H1 (cell line): ENCODE measurements around the gene TM4SF18. TPM values are rescaled to one million over a fixed set of nuclear protein-coding genes. Genes with fewer than 3 reads are reported as not detected.

Experiments
- CTCF ChIA-PET: fragments of 300-600 bp; sonication (Branson Sonifier 250); formaldehyde crosslinking; loops from one replicate; lab custom pipeline; 2021; ENCODE audit not compliant: partially characterized antibody; lab: Charles Lee
- POLR2A ChIA-PET: fragments of 300-600 bp; sonication (Branson Sonifier 250); formaldehyde crosslinking; loops from one replicate; lab custom pipeline; 2021; ENCODE audit warnings: inconsistent platforms; ENCODE audit not compliant: partially characterized antibody; lab: Charles Lee
- DNase-seq, 2 experiments: peaks; one replicate each; pipeline versions ENCODE4 v3.0.0 to v3.0.0-alpha.2; 2010 to 2022; ENCODE audit warnings: low spot score in 2 of 2, low read depth in 1 of 2, mixed read lengths in 1 of 2
- FAIRE-seq: peaks from 2 replicates; lab custom pipeline; 2011; peaks lifted over from hg19 to GRCh38; lab: Jason Lieb, UNC
- H2AFZ ChIP-seq: 2 replicates; pipeline ENCODE4 v1.8.1; 2012; ENCODE audit warnings: low read length, inconsistent platforms
- H2AK5ac ChIP-seq: 2 replicates; pipeline ENCODE4 v1.6.1; 2013; ENCODE audit warnings: low read depth, low read length
- H2BK120ac ChIP-seq: replicated peaks from 2 replicates; pipeline ENCODE3; 2013; ENCODE audit warnings: low read depth, low read length, inconsistent platforms
- H2BK12ac ChIP-seq: 2 replicates; pipeline ENCODE4 v1.6.1; 2013; ENCODE audit warnings: low read depth, low read length
- H2BK15ac ChIP-seq: 2 replicates; pipeline ENCODE4 v1.6.1; 2013; ENCODE audit warnings: low read length
- H2BK20ac ChIP-seq: 2 replicates; pipeline ENCODE4 v1.6.1; 2013; ENCODE audit warnings: low read length
- H2BK5ac ChIP-seq: 2 replicates; pipeline ENCODE4 v1.6.1; 2013; ENCODE audit warnings: low read depth, low read length
- H3K14ac ChIP-seq: 2 replicates; pipeline ENCODE4 v1.6.1; 2013; ENCODE audit warnings: inconsistent platforms; ENCODE audit not compliant: insufficient read length
- H3K18ac ChIP-seq: 2 replicates; pipeline ENCODE4 v1.6.1; 2013; ENCODE audit warnings: low read length; ENCODE audit errors: extremely low read depth
- H3K23ac ChIP-seq: 2 replicates; pipeline ENCODE4 v1.6.1; 2013; ENCODE audit warnings: inconsistent platforms; ENCODE audit not compliant: insufficient read length
- H3K23me2 ChIP-seq: 2 replicates; pipeline ENCODE4 v1.6.1; 2013; ENCODE audit warnings: low read depth, low read length
- H3K27ac ChIP-seq: 2 replicates; pipeline ENCODE4 v1.6.1; 2011; ENCODE audit warnings: low read depth, low read length, inconsistent platforms
- H3K27me3 ChIP-seq, 4 experiments: replicated peaks in 1 of 4; 1 replicate in 1 of 4; 2 replicates in 3 of 4; pipeline versions ENCODE4 v1.6.1 to v1.8.1; 2011 to 2013; ENCODE audit warnings: low read length in 3 of 4, mild to moderate bottlenecking in 3 of 4, inconsistent platforms in 2 of 4, mixed read lengths in 2 of 4, moderate library complexity in 1 of 4; ENCODE audit not compliant: control insufficient read depth in 3 of 4, insufficient read depth in 3 of 4; ENCODE audit errors: extremely low read depth in 1 of 4
- H3K36me3 ChIP-seq, 4 experiments: 2 replicates each; pipeline versions ENCODE4 v1.6.1 to v1.8.1; 2011 to 2013; ENCODE audit warnings: mild to moderate bottlenecking in 4 of 4, low read length in 3 of 4, moderate library complexity in 2 of 4, control low read depth in 1 of 4, inconsistent platforms in 1 of 4; ENCODE audit not compliant: insufficient read depth in 4 of 4, control insufficient read depth in 2 of 4
- H3K4ac ChIP-seq: replicated peaks from 2 replicates; pipeline ENCODE3; 2013; ENCODE audit warnings: low read length, low read depth, mixed read lengths, inconsistent platforms; ENCODE audit not compliant: insufficient read length
- H3K4me1 ChIP-seq, 4 experiments: replicated peaks in 1 of 4; 1 replicate in 1 of 4; 2 replicates in 3 of 4; pipeline versions ENCODE4 v1.6.1 to v1.8.1; 2011 to 2013; ENCODE audit warnings: low read length in 3 of 4, inconsistent platforms in 2 of 4, mixed read lengths in 1 of 4; ENCODE audit not compliant: insufficient read depth in 4 of 4, control insufficient read depth in 3 of 4
- H3K4me2 ChIP-seq, 2 experiments: 2 replicates each; pipeline versions ENCODE4 v1.6.1 to v1.8.1; 2011 to 2013; ENCODE audit warnings: low read depth in 2 of 2, low read length in 2 of 2, control low read depth in 1 of 2, inconsistent platforms in 1 of 2, mild to moderate bottlenecking in 1 of 2; ENCODE audit not compliant: insufficient read depth in 1 of 2
- H3K4me3 ChIP-seq, 4 experiments: fragments of 200-600, 300-600 bp in 1 of 4; sonication (generic), shearing (Covaris generic), sonication (Bioruptor Twin) in 1 of 4; 2 replicates each; pipeline versions ENCODE4 v1.5.1 to v1.8.1; 2011 to 2016; ENCODE audit warnings: low read length in 4 of 4, low read depth in 3 of 4, control low read depth in 2 of 4, inconsistent platforms in 2 of 4, mild to moderate bottlenecking in 2 of 4, mixed read lengths in 1 of 4, moderate library complexity in 1 of 4; ENCODE audit not compliant: insufficient read depth in 2 of 4; ENCODE audit errors: extremely low read depth in 1 of 4
- H3K56ac ChIP-seq: replicated peaks from 2 replicates; pipeline ENCODE3; 2013; ENCODE audit warnings: low read depth, mild to moderate bottlenecking, mixed read lengths, low read length, inconsistent platforms; ENCODE audit not compliant: insufficient read length
- H3K79me1 ChIP-seq: 2 replicates; pipeline ENCODE4 v1.6.1; 2013; ENCODE audit warnings: low read depth, low read length, control low read depth
- H3K79me2 ChIP-seq, 2 experiments: 2 replicates each; pipeline versions ENCODE4 v1.6.1 to v1.8.1; 2012 to 2013; ENCODE audit warnings: low read length in 2 of 2, mild to moderate bottlenecking in 2 of 2, inconsistent platforms in 1 of 2; ENCODE audit not compliant: insufficient read depth in 2 of 2, control insufficient read depth in 1 of 2
- H3K9ac ChIP-seq, 4 experiments: replicated peaks in 1 of 4; 1 replicate in 1 of 4; 2 replicates in 3 of 4; pipeline versions ENCODE4 v1.6.1 to v1.8.1; 2011 to 2013; ENCODE audit warnings: low read depth in 3 of 4, low read length in 3 of 4, control low read depth in 2 of 4, mild to moderate bottlenecking in 2 of 4, moderate library complexity in 2 of 4, inconsistent platforms in 1 of 4; ENCODE audit errors: extremely low read depth in 1 of 4
- H3K9me3 ChIP-seq, 2 experiments: 2 replicates each; pipeline versions ENCODE4 v1.6.1 to v1.8.1; 2012 to 2013; ENCODE audit warnings: mild to moderate bottlenecking in 2 of 2, moderate library complexity in 2 of 2, control low read depth in 1 of 2, inconsistent platforms in 1 of 2, low read depth in 1 of 2, low read length in 1 of 2, mixed read lengths in 1 of 2; ENCODE audit not compliant: insufficient read depth in 2 of 2
- H4K20me1 ChIP-seq, 2 experiments: replicated peaks in 1 of 2; 2 replicates each; pipeline versions ENCODE3 to v1.8.1; 2011 to 2013; ENCODE audit warnings: inconsistent platforms in 2 of 2, low read length in 2 of 2, mild to moderate bottlenecking in 1 of 2; ENCODE audit not compliant: insufficient read depth in 2 of 2, control insufficient read depth in 1 of 2
- H4K5ac ChIP-seq: 2 replicates; pipeline ENCODE4 v1.6.1; 2013; ENCODE audit warnings: low read length, low read depth, mixed read lengths, inconsistent platforms; ENCODE audit not compliant: insufficient read length
- H4K8ac ChIP-seq: 2 replicates; pipeline ENCODE4 v1.8.0; 2013; ENCODE audit warnings: mild to moderate bottlenecking, moderate library complexity, low read length, inconsistent platforms; ENCODE audit not compliant: insufficient read depth; ENCODE audit errors: extremely low read depth
- H4K91ac ChIP-seq: replicated peaks from 2 replicates; pipeline ENCODE3; 2013; ENCODE audit warnings: low read length, mixed read lengths, inconsistent platforms; ENCODE audit not compliant: insufficient read length
- BACH1 ChIP-seq: IDR thresholded peaks from 2 replicates; pipeline ENCODE4 v1.6.1; 2012; ENCODE audit warnings: low read length, improper control_type of control experiment
- GTF2F1 ChIP-seq: IDR thresholded peaks from 2 replicates; pipeline ENCODE4 v1.6.1; 2012; ENCODE audit warnings: low read depth, low read length, improper control_type of control experiment, borderline replicate concordance
- JUN ChIP-seq: IDR thresholded peaks from 2 replicates; pipeline ENCODE4 v1.6.1; 2011; ENCODE audit warnings: low read depth, mild to moderate bottlenecking, improper control_type of control experiment, low read length
- KDM1A ChIP-seq: fragments of 200-600, 300-600 bp; sonication (generic); IDR thresholded peaks from 2 replicates; pipeline ENCODE4 v1.7.1; 2016; ENCODE audit warnings: mild to moderate bottlenecking, low read length, borderline replicate concordance
- PHF8 ChIP-seq: fragments of 200-600 bp; sonication (generic); conservative IDR thresholded peaks from 2 replicates; pipeline ENCODE4 v1.7.1; 2012; ENCODE audit warnings: low read depth, mild to moderate bottlenecking, inconsistent platforms, low read length, moderate library complexity
- RBBP5 ChIP-seq: IDR thresholded peaks from 2 replicates; pipeline ENCODE4 v1.7.1; 2012; ENCODE audit warnings: low read depth, mild to moderate bottlenecking, inconsistent platforms, low read length, moderate library complexity, borderline replicate concordance
- RFX5 ChIP-seq: IDR thresholded peaks from 2 replicates; pipeline ENCODE4 v1.6.1; 2011; ENCODE audit warnings: low read depth, low read length, improper control_type of control experiment, borderline replicate concordance
- RNF2 ChIP-seq: fragments of 200-900, 300-1000 bp; sonication (generic); IDR thresholded peaks from 2 replicates; pipeline ENCODE4 v1.7.1; 2016; ENCODE audit warnings: borderline replicate concordance, low read depth, mild to moderate bottlenecking, antibody characterized with exemption, low read length; ENCODE audit not compliant: poor library complexity, severe bottlenecking; ENCODE audit errors: missing control alignments
- RXRA ChIP-seq: IDR thresholded peaks from 2 replicates; pipeline ENCODE4 v1.6.1; 2011; ENCODE audit warnings: low read depth, mild to moderate bottlenecking, low read length, moderate library complexity; ENCODE audit not compliant: insufficient read depth
- SIN3A ChIP-seq, 2 experiments: IDR thresholded peaks in 1 of 2; conservative IDR thresholded peaks in 1 of 2; 2 replicates each; pipeline ENCODE4 v1.6.1; 2011 to 2012; ENCODE audit warnings: low read length in 2 of 2, improper control_type of control experiment in 1 of 2, low read depth in 1 of 2, mild to moderate bottlenecking in 1 of 2
- TEAD4 ChIP-seq: IDR thresholded peaks from 2 replicates; pipeline ENCODE4 v1.6.1; 2012; ENCODE audit warnings: low read depth, low read length, inconsistent platforms, mixed read lengths
- WGBS, 2 experiments: shearing (Covaris generic) in 1 of 2; methylation state at CpG; one replicate each; pipeline versions ENCODE4 v1.1.6 to v1.1.7; 2013 to 2015; ENCODE audit warnings: low lambda C conversion rate in 2 of 2, mixed read lengths in 2 of 2, inconsistent platforms in 1 of 2, low coverage in 1 of 2, missing lambda C conversion rate in 1 of 2; ENCODE audit not compliant: insufficient replicate concordance in 2 of 2, insufficient coverage in 1 of 2, insufficient read length in 1 of 2; ENCODE audit errors: extremely low coverage in 1 of 2, missing lambda C conversion rate in 1 of 2; 5-methylcytosine and 5-hydroxymethylcytosine counted together
- polyA plus RNA-seq, 7 experiments: library from polyadenylated mRNA; depleted of rRNA in 3 of 7; stranded (reverse) in 5 of 7; unstranded in 2 of 7; fragments of >200 nt in 5 of 7; fragments of 200-250 nt in 2 of 7; gene quantifications; 1 replicate in 5 of 7; 2 replicates in 1 of 7; 4 replicates in 1 of 7; pipeline versions ENCODE4 v1.2.1 to v1.2.3, GENCODE V29; 2011 to 2013; ENCODE audit warnings: missing spikeins in 2 of 7, mixed read lengths in 2 of 7
- total RNA-seq: library from RNA; stranded (reverse); fragmentation: NEBNext Ultra II Directional; extraction: Animal tissue kit (Norgen Biotek cat#: 25700); gene quantifications from 2 replicates; pipeline ENCODE4 v1.2.1, GENCODE V29; 2021
- TF ChIP-seq, protein P1 (sequence below): IDR thresholded peaks from 2 replicates; pipeline ENCODE4 v1.6.1; 2012; ENCODE audit warnings: inconsistent platforms

The TM4SF18 gene
- total and polyA plus RNA-seq, 2 of the 8 experiments (the other 6 are each of a cell fraction or from before 2014, with no cell fraction given): 2.9 to 13.6 TPM

DNA sequence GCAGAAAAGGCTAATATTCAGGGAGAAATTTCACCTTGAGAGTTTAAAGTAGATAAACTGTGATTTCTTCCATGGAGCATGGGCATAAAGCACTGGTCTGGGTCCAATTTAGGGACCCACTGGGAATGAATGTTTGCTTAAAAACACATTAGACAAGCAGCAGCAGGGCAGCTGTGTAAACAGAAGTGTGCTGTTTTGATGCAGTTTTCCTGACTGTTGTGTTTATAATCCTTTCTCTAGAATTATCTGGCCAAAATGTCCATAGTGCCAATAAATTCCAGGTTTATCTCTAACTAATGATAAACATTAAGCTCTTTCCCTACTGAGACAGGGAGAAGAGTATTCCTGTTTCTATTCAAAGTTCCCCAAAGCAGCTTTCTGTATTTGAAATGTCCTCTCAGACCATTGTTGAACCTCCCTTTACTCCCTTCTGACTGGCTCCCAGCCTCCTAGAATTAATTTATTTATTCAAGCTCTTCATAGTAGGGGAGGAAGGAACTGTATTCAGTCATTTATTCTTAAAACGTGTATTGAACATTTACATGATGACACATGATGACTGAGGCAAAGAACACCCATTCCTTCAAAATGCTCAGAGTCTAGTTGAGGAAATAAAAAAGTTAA is 7.0 kb upstream of the TM4SF18 start:
- Histone ChIP-seq H3K56ac (no peak overlapping the region), H3K4me3 (no peak overlapping the region), H3K4me1 (peaks cover 0 to 3% (median 2%) of the 10 kb centered on the region in 4 experiments; a peak in 4 of 7 replicates), H4K20me1 (no peaks in the 10 kb centered on the region), H2AK5ac (no peak overlapping the region), H3K23me2 (no peaks in the 10 kb centered on the region; the same call in 1 of the 2 replicates), H4K91ac (no peak overlapping the region), H3K18ac (no peak overlapping the region), H2BK12ac (no peak overlapping the region), H3K27me3 (no peaks in the 10 kb centered on the region), H3K9ac (no peak overlapping the region), H3K36me3 (no peaks in the 10 kb centered on the region), H2BK120ac (no peak overlapping the region), H4K8ac (no peak overlapping the region), H3K14ac (no peak overlapping the region), H3K9me3 (no peaks in the 10 kb centered on the region), H3K4ac (no peak overlapping the region), H2BK20ac (no peak overlapping the region), H3K23ac (no peak overlapping the region), H2AFZ (no peak overlapping the region), H2BK5ac (no peak overlapping the region), H3K79me1 (no peaks in the 10 kb centered on the region), H2BK15ac (no peak overlapping the region), H3K4me2 (no peak overlapping the region), H3K79me2 (no peaks in the 10 kb centered on the region), H3K27ac (no peak overlapping the region), H4K5ac (no peak overlapping the region)
- DNase-seq: no peak
- 73% methylated on average over 1 of the region's 1 CpG; no CpG with 5 or more reads in 1 of the 2 experiments for WGBS, 2 experiments
- CTCF ChIA-PET: interaction anchor here (1.1 to 2.6 kb wide), 5 partner anchors 12 to 390 kb away, joined by 3 to 13 read pairs (median 3); no protein-coding TSS in a partner anchor
- FAIRE-seq: no peak
- POLR2A ChIA-PET: no interaction called here
- TF ChIP-seq JUN: no peak
- TF ChIP-seq, protein P1, sequence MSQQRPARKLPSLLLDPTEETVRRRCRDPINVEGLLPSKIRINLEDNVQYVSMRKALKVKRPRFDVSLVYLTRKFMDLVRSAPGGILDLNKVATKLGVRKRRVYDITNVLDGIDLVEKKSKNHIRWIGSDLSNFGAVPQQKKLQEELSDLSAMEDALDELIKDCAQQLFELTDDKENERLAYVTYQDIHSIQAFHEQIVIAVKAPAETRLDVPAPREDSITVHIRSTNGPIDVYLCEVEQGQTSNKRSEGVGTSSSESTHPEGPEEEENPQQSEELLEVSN: no peak
- no peak for TF ChIP-seq KDM1A
- TF ChIP-seq RXRA: no peak
- no peak for TF ChIP-seq SIN3A (conservative IDR thresholded peaks at IDR 0.05 in 1 of 2, IDR thresholded peaks at IDR 0.05 in 1 of 2; ENCODE audit: low read depth in 1 of 2, low read length in 2 of 2)
- no peak for TF ChIP-seq RFX5
- TF ChIP-seq PHF8: no peak
- no peak for TF ChIP-seq RNF2
- no peak for TF ChIP-seq BACH1
- TF ChIP-seq GTF2F1: no peak
- TF ChIP-seq TEAD4: no peak
- no peak for TF ChIP-seq RBBP5
